GM19025 (cell line): ENCODE measurements around the gene DLL3.
A peak's percentile ranks its signal among the peaks of the same experiment; 100 is the strongest.
"Not testable (repeated sequence)": the region's sequence is repeated elsewhere in the genome, so short reads cannot be mapped to it uniquely, and the experiment has no call there.

Experiments
- ATAC-seq: cut with Tn5 transposase; IDR thresholded peaks from one replicate; pipeline ENCODE4 v1.9.1; 2021; ENCODE audit warnings: mild to moderate bottlenecking, low read depth, moderate library complexity; ENCODE audit not compliant: unreplicated experiment

Gene DLL3, protein sequence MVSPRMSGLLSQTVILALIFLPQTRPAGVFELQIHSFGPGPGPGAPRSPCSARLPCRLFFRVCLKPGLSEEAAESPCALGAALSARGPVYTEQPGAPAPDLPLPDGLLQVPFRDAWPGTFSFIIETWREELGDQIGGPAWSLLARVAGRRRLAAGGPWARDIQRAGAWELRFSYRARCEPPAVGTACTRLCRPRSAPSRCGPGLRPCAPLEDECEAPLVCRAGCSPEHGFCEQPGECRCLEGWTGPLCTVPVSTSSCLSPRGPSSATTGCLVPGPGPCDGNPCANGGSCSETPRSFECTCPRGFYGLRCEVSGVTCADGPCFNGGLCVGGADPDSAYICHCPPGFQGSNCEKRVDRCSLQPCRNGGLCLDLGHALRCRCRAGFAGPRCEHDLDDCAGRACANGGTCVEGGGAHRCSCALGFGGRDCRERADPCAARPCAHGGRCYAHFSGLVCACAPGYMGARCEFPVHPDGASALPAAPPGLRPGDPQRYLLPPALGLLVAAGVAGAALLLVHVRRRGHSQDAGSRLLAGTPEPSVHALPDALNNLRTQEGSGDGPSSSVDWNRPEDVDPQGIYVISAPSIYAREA

DNA sequence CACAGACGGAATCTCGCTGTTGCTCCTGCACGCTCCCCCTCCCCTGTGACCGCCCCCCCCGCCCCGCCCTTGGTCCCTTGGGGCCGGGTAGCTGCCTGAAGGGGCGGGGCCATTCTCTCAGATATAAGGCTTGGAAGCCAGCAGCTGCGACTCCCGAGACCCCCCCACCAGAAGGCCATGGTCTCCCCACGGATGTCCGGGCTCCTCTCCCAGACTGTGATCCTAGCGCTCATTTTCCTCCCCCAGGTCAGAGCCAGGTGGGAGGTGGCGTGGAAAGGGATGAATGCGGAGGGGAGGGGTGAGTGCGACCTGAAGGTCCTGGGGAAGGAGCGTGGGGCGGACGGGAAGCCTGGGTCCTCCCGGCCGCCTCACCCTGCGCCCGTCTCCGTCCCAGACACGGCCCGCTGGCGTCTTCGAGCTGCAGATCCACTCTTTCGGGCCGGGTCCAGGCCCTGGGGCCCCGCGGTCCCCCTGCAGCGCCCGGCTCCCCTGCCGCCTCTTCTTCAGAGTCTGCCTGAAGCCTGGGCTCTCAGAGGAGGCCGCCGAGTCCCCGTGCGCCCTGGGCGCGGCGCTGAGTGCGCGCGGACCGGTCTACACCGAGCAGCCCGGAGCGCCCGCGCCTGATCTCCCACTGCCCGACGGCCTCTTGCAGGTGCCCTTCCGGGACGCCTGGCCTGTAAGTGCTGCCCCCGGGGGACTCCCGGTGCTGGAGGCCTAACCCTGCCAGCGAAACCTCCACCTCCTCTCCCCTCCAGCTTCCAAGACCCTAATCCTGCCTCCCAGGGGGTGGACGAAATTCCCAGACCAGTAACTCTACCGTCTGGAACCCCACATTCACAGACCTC is at the start of gene DLL3:
Gene DLL3 (plus strand): TSS at position 150 of the 845 bp plus-strand sequence. CDS start 28 bp downstream, at position 178.
- no peak for ATAC-seq

DNA sequence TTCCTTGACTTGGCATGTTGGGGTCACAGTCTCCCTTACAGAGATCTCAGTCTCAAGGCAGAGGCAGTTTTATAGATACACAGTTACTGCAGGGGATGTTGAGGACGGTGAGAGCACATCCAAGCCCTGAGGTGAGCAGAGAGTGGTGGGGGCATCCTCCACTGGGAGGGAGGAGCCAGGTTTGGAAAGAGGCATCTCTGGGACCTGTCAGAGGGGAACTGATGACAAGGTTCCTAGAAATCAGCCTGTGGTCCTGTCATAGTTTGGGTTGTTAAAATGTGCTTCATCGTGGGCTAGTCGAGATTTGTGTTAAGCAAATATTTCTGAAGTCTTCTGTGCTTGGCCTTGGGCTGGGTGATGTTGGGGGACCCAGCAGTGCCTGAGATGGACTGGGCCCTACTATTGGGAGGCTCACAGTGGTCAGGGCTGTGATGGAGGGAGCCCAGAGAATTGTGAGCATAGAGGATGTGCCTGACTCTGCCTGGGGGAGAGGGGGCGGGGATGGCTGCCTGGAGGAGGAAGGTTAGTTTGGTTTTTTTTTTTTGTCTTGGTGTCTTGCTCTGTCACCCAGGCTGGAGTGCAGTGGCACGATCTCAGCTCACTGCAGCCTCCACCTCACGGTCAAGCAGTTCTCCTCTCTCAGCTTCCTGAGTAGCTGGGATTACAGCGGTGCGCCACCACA is 49.5 kb upstream of the DLL3 start:
- ATAC-seq: no peak

DNA sequence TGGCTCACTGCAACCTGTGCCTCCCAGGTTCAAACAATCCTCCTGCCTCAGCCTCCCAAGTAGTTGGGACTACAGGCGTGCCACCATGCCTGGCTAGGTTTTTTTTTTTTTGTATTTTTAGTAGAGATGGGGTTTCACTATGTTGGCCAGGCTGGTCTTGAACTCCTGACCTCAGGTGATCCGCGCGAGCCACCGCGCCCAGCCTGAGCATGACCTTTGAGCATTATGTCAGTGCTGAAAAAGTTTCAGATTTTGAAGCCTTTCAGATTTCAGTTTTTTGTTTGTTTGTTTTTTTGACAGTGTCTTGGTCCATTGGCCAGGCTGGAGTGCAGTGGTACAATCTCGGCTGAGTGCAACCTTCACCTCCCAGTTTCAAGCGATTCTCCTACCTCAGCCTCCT is 47.5 kb upstream of the DLL3 start:
- not testable (repeated sequence) for ATAC-seq

DNA sequence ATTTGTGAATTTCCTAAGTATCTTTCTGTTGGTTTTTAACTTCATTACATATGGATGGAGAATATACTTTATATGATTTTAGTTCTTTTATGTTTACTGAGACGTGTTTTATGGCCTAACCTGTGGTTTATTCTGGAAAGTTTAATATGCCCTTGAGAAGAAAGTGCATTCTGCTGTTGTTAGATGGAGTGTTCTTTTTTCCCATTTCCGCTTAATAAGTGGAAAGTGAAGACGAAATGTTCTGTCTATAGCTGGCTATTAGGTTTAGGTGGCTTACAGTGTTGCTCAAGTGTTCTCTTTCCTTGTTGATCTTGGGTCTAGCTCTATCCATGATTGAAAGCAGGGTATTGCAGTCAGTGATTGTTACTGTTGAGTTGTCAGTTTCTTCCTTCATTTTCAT is 35.3 kb upstream of the DLL3 start:
- no peak for ATAC-seq

DNA sequence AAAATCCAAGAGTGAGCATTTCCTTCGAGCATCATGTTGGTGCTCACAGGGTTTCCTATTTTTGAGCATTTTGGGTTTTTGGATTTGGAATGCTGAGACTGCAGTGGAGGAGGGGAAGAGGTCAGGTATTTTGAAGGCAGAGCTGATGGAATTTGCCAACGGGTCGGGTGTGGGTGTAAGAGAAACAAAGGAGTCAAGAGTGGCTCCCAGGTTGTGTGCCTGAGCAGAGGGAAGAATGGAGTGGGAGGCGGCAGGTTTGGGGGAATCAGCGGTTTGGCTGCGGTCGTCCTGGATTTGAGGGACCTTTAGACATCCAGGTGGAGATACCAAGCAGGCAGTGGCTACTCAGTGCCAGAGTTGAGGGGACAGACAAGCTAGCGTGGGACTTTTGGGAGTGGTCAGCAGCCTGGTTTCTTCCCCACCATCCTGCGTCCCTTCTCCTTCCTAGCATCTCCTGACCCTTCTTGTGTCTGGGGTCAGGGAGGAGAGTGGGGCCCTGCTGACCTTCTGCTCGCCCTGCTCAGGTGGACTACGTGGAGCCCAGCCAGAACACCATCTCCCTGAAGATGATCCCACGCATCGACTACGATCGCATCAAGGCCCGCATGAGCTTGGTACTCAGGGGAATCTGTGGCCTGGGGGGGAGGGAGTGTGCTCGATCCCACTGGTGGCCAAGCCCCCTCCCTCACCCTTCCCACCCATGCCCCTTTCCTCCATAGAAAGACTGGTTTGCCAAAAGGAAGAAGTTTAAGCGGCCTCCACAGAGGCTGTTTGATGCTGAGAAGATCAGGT is 32.6 kb upstream of the DLL3 start:
- ATAC-seq: no peak

DNA sequence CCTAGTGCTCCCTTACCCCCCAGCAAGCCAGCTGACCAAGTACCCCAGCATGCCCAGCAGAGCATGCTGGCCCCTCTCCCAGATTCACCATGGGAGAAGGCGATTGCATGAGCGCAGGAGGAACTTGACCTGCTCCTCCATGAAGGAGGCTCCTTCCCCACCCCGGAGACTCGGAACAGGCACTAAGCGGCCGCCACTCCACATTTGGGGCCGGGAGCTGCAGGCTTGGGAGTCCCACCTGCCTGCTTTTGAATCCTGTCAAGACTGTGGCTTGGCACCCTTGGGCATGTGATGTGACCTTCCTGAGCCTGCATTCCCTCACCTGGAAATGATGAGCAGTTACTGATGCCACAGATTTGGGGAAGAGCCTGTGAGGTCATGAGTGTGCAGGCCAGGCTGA is 30.8 kb upstream of the DLL3 start:
- no peak for ATAC-seq

DNA sequence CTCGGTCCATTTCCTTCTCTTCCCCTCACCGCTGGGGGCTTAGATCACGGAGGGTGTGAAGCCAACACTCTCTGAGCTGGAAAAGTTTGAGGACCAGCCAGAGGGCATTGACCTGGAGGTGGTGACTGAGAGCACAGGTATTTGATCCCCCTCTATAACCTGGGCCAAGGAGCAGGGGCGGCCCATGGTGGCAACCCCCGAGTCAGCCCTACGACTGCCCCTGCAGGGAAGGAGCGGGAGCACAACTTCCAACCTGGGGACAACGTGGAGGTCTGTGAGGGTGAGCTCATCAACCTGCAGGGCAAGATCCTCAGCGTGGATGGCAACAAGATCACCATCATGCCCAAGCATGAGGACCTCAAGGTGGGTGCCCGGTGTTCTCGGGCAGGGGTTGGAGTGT is 29.7 kb upstream of the DLL3 start:
- ATAC-seq: no peak

DNA sequence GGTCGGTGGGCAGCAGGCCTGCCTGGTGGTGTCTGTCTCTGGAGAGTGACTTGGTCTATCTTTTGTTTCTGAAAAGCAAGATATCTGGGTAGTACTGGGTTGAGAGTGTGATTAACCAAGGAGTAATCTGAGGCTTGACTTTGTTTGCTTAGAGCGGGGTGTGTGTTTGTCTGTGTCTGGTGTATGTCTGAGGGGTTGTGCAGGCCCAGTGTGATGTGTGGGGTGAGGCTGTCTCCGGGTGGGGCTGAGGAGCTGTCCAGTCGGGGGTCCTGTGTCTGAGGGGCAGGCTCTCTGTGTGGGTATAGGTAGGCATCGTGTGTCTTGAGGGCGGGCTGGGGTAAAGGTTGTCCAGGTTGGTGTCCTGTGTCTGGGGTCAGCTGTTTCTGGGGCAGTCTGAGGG is 29.2 kb upstream of the DLL3 start:
- ATAC-seq: no peak

DNA sequence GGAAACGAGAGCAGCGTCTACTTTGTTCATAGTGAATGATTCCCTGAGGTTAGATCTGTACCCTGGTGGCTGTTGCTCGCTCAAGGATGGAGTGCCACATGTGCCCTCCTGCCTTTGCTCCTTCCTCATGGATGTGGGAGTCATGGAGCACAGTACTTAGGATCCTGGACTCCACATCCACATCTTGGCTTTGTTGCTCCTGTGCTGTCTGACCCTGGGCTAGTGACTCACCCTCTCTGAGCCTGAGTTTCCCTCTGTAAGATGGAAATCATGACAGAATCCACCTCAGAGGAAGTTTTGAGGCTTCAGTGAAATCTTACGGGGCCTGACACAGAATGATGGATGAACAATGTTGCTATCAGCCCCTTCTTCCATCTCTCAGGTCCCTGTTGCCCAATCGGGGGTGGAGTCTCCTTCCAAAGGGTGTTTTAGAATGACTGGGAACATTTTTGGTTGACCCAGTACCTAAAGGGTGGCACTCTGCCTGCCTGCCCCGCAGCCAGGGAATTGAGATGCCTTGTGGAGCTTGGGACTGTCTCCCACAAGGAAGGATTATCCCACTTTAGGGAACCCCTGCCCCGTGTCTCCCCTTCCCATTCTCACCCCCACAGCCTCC is 27.9 kb upstream of the DLL3 start:
- no peak for ATAC-seq

DNA sequence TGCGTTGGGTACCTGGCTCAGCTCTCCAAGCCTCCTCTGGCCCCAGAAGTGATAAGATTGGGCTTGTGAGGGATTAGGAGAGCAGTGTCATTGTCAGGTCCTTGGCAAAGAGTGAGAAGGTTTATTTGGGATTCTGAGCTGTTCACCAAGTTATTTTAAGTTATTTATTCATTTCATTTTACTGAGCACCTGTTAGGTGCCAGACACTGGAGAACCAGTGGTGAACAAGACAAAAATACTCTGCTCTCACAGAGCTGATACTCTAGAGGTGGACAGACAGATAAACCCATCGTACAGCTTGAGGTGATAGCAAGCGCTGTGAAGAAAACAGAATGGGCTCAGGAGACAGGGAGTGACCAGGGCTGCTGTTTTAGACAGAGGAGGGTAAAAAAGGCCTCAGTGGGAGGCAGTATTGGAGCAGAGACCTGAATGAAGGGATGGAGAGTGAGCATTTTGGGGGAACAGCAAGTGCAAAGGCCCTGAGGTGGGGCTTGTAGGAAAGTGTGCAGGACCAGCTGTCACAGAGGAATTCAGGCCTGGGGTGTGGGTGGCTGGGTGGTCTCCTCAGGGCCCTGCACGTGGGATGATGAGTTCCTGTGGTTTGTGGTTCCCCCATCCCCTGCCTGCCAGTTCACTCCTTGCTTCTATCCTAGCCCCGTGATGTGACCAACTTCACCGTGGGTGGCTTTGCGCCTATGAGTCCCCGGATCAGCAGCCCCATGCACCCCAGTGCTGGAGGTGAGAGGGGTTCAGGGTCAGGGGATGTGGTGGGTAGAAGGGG is 26.8 kb upstream of the DLL3 start:
- no peak for ATAC-seq

DNA sequence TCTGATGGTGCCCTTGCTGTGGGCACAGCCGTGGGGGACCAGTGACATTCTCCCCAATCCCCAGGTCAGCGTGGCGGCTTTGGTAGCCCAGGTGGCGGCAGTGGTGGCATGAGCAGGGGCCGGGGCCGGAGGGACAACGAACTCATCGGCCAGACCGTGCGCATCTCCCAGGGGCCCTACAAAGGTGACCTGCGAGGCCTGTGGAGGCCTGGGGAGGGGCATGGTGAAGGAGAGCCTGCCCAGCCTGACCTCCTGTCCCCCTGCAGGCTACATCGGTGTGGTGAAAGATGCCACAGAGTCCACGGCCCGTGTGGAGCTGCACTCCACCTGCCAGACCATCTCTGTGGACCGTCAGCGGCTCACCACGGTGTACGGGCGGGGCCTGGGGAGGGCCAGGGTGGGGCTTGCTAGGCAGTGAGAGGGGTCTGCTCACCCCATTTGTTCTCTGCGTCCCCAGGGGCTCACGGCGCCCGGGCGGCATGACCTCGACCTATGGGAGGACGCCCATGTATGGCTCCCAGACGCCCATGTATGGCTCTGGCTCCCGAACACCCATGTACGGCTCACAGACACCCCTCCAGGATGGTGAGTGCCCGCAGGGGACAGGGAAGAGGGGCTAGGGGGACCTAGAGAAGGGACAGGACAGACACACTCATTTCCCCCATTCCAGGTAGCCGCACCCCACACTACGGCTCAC is 25.9 kb upstream of the DLL3 start:
- ATAC-seq: no peak

DNA sequence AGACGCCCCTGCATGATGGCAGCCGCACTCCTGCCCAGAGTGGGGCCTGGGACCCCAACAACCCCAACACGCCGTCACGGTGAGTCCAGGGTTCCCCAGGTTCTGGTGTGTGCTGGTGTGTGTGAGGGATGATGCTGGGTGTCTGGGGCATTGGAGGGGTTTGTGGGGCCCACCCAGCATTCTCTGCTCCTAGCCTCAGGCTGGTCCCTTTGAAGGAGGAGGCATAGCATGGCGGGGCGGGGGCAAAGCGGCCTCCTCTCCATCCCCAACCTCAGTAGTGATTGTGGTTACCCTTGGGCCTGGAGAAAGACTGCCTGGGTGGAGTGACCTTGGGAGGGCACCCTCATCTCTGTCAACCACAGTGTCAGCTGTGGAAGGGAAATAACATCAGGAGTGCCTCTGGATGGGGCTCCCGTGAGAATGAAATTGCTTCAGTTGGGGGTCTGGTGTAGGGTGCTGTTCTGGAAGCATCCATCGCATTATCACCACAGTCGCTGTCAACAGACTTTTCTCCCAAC is 25.2 kb upstream of the DLL3 start:
- ATAC-seq: no peak

DNA sequence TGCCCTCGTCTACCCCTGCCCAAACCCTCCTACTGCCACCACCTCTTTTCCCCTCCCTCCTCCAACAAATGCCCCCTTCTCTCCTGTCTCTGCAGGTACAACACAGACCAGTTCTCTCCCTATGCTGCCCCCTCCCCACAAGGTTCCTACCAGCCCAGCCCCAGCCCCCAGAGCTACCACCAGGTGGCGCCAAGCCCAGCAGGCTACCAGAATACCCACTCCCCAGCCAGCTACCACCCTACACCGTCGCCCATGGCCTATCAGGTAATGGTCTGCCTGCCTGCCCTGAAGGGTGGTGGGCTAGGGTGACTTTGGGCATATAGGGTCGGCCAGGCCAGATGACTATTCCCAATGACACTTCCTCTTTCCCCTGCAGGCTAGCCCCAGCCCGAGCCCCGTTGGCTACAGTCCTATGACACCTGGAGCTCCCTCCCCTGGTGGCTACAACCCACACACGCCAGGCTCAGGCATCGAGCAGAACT is 24.6 kb upstream of the DLL3 start:
- no peak for ATAC-seq

DNA sequence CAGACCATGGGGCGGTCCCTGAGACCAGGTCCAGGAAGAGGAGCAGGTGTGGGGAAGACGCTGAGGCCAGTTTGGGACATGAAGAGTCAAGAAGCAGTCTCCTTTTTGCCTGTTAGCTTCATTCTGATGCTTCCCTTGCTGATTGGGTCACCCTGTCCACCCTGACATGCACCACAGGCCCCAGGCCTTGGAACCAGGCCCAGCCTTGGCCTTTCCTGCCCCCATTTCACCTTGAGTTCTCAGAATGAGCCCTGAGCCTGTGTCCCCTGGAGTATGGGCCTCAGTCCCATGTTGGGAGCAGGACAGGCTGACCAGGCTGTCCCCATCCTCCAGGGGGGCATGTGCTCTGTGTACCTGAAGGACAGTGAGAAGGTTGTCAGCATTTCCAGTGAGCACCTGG is 23.0 kb upstream of the DLL3 start:
- ATAC-seq: no peak

DNA sequence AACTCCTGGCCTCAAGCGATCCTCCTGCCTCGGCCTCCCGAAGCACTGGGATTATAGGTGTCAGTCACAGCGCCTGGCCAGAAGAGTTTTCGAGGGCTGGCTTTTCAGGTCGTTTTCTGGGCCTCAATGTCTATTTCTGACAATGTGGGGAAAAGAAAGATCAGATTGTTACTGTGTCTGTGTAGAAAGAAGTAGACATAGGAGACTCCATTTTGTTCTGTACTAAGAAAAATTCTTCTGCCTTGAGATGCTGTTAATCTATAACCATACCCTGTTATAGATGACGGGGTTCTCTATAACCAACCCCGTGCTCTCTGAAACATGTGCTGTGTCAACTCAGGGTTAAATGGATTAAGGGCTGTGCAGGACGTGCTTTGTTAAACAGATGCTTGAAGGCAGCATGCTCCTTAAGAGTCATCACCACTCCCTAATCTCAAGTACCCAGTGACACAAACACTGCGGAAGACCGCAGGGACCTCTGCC is 19.4 kb upstream of the DLL3 start:
- not testable (repeated sequence) for ATAC-seq

DNA sequence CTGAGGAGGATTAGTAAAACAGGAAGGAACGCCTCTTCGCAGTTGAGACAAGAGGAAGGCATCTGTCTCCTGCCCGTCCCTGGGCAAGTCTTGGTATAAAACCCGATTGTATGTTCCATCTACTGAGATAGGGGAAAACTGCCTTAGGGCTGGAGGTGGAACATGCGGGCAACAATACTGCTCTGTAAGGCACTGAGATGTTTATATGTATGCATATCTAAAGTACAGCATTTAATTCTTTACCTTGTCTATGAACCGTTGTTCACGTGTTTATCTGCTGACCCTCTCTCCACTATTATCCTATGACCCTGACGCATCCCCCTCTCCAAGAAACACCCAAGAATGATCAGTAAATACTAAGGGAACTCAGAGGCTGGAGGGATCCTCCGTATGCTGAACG is 18.8 kb upstream of the DLL3 start:
- ATAC-seq: no peak

DNA sequence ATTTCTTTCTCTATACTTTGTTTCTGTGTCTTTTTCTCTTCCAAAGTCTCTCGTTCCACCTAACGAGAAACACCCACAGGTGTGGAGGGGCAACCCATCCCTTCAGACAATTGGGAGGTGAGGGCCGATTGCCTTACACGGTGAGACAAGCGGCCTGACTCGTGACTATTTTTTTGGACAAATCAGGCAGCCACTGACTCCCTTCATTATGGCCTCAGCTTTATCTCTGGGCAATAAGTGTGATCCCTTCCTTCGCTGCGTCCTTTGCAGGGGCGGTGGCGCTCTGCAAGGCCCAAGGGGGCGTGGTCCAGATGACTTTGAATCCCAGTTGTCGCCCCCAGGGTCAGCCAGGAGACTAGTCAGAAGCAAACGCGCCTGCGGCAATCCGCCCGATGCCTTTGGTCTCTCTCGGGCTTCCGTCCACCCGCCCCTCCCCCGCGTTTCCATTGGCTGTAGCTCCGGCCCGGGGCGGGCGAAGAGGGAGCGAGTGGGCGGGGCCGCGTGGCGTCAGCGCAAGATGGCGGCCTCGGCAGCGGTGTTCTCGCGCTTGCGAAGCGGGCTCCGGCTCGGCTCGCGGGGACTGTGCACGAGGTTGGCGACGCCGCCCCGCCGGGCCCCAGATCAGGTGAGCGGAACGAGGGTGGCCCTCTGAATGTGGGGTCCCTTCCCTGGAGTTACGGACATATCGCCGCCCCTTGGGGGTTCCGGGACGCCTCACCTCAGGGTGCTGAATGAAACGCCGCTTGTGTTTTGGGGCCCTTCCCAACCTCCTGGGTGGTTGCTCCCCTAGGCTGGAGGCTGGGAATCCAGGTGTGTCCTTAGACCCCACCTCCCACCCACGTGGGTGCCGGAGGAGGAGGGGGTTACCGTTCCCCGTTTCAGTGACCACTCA is 18.2 kb upstream of the DLL3 start, which contains the start of gene TIMM50:
Gene TIMM50 (plus strand): TSS at position 502 of the 892 bp plus-strand sequence. CDS start 16 bp downstream, at position 518.
- ATAC-seq: peak; percentile 88
